ENCODE measurements around the gene AHNAK. TPM values are rescaled to one million over a fixed set of nuclear protein-coding genes. Genes with fewer than 3 reads are reported as not detected.
"Not testable (repeated sequence)": the region's sequence is repeated elsewhere in the genome, so short reads cannot be mapped to it uniquely, and the experiment has no call there.

AHNAK gene
- total RNA-seq, 1 experiment from 2014 or later, result 313 TPM

- DNase-seq (ENCODE audit: low read depth), result no peak
Measured at GRCh38 chr11:62572431-62572830, 25.8 kb upstream of the AHNAK start.

DNA sequence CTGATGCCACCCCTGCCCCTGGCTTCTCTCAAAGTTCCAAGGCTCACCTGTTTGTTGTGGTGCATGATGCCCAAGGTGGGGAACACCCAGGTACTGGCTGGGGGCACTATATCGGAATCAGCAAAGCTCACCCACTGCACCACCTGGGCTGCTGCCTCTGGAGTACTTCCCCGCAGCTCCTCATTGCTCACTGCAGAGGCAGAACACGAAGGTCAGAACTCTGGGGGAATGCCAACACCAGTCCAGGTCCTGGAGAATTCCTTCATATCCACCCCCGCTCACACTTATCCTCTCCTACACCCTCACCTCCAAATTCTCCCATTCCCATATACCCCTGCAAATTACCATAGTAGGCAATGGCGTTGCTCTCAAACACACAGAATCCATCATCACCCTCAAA lies 24.9 kb upstream of the AHNAK start:
- not testable (repeated sequence) for DNase-seq (ENCODE audit: low read depth)

GRCh38 chr11:62570903-62571302 lies 24.3 kb upstream of the AHNAK start:
- not testable (repeated sequence) for DNase-seq (ENCODE audit: low read depth)

GRCh38 chr11:62569611-62570010 lies 23.0 kb upstream of the AHNAK start:
- DNase-seq (ENCODE audit: low read depth), result no peak

DNA sequence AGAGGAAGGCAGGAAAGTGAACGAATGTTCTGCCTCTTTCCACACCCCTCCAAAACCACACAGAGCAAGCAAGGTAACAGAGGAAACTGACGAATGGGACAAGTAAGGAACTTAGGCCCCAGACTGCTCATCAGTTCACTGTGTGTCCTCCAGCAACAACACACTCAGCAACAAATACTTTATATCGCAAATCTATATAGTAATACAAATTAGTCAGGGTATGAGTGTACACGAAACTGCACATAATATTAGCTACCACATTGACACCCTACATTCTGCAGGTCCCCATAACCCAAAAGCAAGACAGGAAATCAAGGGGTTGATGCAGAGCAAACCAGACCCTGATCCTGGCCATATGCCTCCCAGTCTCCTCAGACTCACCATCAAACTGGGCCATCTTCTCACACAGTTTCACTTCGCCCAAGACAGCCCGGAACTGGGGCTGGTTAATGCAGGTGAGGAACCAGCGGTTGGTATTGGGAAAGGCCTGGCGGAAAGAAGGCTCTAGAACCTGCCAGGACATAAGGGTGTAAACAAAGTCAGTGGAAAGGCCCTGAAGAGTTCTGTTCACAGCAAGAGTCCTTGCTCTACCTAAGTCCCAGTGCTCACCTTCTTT lies 20.5 kb upstream of the AHNAK start:
- DNase-seq (ENCODE audit: low read depth), result no peak

DNA sequence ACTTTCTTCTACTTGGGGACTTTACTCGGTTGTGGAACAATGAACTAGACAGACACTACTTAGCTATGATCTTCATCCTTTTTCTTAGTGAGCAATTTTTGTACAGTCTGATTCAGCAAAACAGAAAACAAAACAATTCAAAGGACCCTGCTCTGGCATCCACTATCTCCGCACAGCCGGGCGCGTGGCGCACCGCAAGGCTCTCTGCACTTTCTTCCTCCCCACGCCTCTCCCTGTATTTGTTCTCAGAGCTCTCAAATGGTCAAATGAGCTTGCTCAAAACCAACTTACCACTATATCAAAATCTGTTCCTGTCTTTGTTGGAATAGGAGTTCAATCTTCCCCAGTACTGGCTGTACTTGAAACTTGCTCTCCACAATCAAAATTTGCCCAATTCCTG lies 19.6 kb upstream of the AHNAK start:
- DNase-seq (ENCODE audit: low read depth), result no peak

DNA sequence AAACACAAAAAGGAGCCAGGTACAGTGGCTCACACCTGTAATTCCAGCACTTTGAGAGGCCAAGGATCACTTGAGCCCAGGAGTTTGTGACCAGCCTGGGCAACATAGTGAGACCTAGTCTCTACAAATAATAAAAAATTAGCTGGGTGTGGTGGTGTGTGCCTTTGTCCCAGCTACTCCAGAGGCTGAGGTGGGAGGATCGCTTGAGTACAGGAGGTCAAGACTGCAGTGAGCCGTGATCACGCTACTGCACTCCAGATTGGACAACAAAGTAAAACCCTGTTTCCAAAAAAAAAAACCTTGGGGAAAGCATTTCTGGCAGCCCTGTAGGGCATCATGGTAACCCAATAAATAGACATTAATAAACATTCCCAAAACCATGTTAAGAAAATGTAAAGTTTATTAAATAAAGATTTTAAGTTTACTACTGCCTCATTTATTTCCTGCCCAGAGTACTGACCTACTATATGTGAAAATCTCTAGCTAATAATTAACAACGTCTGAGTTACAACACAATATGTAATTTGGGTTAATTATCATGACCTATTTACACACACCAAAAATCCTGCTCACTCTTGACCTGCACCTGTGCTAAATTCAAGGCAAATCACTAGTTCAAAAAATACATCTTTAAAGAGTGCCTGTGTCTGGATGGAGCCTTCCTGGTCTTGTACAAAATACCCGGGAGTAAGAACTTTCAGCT lies 18.6 kb upstream of the AHNAK start:
- DNase-seq (ENCODE audit: low read depth), result no peak

DNA sequence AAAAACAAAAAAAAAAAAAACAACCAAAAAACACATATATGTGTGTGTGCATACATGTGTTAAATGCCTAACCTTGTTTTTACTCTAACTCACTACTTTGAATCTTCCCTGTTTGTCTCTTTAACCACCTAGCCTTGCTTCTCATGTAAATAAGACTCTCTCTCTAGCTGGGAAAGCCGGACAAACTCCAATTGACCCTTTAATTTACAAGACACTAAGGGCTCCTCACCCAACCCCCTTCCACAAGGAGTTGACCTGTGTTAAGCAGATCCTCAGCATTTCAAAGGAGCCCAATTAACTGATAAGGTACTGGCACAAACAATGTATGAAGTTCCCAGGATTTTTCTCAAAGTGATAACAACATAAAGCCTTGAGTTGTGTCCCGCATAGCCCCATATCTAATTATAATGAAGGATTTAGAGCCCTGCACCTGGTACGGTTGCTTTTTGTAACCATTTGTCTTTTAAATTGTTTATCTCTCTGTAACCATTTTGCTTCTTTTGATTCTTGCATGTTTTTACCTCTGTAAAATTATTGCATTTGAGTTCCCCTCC lies 15.1 kb upstream of the AHNAK start:
- DNase-seq (ENCODE audit: low read depth), result not testable (repeated sequence)

- peak; percentile 97 for DNase-seq (ENCODE audit: low read depth)
Measured at GRCh38 chr11:62560566-62561103, 14.0 kb upstream of the AHNAK start.

DNA sequence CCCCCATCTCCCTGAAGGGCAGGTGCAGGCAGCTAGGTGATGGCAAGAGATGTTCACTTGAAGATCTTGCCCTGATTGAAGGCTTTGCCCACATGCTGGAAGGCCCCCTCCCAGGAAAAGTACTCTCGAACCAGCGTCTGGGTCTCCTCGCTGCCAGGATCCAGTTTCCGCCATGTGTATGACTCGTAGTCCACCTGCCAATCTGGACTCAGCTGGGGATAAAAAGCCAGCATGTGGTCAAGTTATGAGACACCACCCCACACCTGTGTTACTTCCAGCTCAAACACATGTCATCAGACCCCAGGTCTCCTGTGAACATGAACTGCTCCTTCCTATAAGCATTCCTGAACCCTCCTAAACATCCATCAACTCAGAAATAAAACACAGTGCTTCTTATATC lies 13.0 kb upstream of the AHNAK start:
- peak; percentile 29 for DNase-seq (ENCODE audit: low read depth)

- DNase-seq (ENCODE audit: low read depth), result no peak
Measured at GRCh38 chr11:62559204-62559603, 12.6 kb upstream of the AHNAK start.

GRCh38 chr11:62558669-62559068 lies 12.1 kb upstream of the AHNAK start:
- DNase-seq (ENCODE audit: low read depth), result no peak

DNA sequence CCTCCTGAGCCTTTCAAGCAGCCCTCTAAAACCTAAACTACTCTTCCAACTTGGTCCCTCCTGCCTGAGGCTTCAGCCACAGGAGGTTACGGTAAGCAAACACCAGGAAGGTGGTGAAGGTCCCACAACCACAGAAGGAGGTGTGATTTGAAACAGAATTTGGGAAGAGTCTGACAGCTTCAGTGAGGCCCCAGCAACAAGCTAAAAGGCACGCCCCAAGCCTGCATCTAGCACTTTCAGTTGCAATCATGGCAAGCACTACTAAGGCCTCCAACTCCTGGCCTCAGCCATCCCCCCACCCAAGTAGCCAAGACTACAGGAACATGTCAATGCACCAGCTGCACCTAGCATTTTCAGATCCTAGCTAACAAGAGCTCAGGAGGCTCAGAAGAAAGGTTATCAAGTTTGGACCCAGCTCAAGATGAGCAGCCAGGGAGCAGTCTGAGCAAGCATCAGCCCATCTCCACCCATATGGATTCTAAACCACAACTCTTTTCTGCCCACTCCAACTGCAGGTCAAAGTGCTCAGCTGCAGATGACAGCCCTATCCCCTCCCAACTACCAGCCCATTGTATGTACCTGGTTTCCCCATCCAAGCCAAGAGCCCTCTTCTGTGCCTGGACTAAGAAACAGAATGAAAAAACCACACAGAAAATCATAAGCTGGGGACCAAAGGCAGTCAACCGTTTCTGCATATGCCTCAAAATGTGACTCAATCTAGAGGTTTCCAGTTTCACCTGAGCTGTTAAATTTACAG lies 10.4 kb upstream of the AHNAK start:
- peak; percentile 15 for DNase-seq (ENCODE audit: low read depth)

DNA sequence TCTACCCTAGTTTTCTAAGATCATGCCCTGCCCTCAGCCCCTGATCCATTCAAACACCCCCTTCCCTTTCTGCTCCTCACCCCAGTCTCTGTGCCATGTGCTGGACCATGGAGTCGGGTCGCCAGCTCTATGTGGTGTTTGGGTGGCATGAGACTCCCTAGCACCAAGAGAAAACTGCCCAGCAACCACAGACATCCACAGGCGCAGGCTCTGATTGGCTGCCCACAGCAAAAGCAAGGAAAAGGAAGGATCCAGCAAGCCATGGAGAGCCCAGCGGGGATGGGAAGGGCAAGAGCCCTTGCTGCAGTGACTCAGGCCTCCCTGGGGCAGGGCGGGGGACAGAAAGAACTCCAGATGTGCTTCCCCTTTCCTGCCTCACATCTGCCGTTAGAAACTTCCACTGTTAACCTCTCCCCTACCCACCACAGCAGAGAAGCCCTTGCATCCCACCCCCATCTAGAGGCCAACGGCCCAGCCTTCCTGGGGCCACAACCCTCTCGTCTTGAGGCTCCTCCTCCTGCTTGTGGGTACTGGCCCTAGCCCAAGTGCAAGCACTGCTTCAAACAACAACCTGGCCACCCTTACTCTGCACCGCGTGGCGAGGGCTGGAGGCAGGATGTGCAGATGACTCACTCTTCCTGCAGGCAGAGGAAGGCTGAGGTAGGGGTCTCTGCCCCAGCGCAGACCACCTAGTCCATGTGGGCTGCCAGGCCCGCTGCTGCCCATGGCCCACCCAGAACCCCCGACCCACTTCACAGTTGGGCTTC lies 9.7 kb upstream of the AHNAK start:
- DNase-seq (ENCODE audit: low read depth), result peak; percentile 98

- peak; percentile 90 for DNase-seq (ENCODE audit: low read depth)
Measured at GRCh38 chr11:62555464-62556107, 9.0 kb upstream of the AHNAK start.

DNA sequence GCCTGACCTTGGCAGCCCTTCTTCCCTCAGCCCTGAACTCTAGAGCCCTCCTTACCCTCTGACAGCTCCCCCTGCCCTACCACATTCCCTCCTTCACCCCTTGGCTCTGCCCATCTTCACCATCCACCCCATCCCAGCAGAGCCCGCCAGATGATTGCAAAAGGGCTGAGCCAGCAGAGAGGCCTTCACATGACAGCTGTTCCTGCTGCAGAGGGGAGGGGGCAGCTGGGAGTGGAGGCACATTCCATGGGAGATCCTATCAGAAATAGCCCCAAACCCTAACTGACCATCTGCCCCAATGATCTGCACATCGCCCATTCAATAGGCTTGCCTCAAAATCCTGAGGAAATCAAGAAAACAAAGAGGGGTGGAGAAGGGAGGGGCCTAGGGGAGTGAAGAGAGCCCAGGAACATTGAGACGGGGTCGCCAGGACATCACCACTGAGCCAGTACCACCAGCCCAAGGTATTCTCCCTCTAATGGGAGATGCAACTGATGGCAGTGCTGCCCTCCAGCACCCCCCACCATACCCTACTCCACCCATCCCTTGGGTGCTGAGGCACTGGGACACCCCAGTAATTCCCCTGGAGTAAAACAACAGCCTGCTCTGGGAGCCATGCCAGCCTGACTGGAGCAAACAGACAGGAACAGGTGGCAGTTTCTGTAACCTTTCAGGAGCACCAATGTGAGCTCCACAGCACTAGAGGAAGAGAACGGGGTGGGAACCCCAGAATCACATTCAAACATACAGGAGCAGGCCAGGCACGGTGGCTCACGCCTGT lies 8.0 kb upstream of the AHNAK start:
- DNase-seq (ENCODE audit: low read depth), result peak; percentile 94

DNA sequence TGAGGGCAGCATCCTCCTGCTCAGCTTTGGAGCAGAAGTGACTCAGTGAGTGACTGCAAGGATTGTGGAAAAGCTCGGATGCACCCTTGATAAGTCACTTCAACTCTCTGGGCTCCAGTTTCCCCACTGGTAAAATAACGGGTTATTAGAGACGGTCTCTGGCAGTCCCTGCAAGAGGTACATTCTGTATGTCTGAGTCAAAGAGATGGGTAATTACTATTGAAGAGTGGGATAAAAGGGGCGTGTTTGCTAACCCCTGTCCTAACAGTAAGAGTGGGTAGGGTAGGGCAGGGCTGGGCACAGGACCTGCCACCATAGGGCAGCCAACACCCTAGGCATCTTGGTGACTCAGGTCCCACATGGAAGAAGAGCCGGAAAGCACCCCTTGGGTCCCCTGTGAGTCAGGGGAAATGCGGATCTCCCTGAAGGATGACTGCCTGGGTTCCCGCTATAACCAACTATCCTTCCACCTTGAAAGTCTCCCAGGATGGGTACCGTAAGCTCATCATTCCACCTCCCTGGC lies 7.3 kb upstream of the AHNAK start:
- peak; percentile 95 for DNase-seq (ENCODE audit: low read depth)

DNA sequence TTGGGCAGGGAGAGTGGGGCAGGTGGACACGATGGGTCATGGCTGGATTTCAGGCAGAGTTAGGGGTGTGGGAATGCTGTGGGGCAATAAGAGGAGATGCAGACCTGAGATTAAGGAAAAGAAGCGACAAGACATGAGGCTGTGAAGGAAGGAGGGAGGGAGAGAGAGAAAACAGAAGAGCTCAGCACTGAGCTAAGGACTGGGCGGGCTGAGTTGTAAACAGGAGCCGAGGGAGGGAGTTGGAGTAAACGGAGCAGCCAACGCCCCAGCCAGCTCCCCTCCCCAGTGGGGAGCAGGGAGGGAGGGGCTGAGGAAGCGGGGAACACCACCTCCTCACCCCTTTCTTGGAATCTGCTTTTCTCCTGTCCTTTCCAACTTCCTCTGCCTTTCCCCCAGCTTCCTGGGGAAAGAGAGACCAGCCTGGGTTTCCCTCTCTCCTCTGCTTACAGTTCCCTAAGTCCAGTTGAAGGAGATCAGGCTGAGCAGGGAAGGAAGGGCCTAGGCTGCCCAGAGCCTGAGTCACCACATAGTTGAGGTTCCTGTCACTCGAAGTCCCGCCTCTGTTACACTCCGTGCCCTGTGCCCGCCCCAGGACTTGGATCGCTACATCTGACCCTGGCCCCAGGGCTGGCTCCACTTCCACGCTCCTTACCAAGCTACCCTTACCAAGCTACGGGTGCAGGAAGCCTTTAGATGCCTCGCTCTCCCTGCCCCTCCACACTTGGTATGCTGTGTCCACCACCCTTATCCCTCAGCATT lies 6.7 kb upstream of the AHNAK start:
- DNase-seq (ENCODE audit: low read depth), result peak; percentile 97

- peak; percentile 60 for DNase-seq (ENCODE audit: low read depth)
Measured at GRCh38 chr11:62552485-62553079, 6.0 kb upstream of the AHNAK start.

Measured in LHCN-M2 (cell line).